ENCODE results near the gene ZBTB18. TPM values are rescaled to one million over a fixed set of nuclear protein-coding genes. Genes with fewer than 3 reads are reported as not detected.
A peak's percentile ranks its signal among the peaks of the same experiment; 100 is the strongest.

ZBTB18 gene
- total and polyA plus RNA-seq, 2 of the 4 experiments (the other 2 are of a cell fraction) = 10.0 to 16.0 TPM

DNA sequence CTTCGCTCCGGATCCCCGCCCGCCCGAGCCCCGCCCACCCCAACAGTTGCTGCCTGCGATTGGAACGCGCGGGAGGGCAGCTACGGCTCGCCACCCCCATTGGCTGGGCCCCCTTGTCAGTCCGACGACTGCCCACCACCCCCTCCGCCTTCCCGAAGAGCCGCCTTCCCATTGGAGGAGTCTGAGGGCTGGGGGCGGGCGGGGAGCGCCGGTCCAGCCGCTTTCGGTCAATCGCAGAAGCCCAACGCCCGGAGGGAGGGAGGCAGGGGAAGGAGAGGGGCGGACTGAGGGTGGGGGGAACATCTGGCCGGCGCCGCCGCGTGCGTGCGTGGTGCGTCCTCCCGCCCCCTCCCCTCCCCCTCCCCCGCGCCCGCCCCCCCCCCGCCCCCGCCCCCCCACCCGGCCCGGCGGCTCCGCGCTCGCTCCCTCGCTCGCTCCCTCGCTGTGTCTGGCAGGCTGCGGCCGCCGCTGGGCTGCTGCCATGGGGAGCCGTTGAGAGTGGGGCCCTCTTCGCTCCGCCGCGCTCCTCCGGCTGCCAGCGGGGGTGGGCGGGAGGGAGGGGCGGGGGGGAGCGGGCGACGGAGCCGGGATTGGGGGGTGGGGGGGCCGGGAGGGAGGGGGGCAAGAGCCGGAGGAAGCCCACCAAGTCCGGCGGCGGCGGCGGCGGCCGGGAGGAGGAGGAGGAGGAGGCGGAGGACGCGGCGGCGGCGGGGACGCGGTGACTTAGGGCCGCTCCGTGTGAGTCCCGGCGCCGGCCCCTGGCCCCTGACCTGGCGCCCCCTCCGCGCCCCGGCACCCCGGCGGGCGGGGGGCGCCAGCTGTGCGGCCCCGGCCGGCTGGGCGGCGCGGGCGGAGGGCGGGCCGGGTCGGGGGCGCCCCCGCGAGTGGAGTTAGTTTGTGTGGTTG is 2.6 kb upstream of the ZBTB18 start (continued):
- TF ChIP-seq MAZ (IDR thresholded peaks at IDR 0.05; ENCODE audit: borderline replicate concordance, low read depth, low read length) (peak; percentile 96; the same call in 1 of the 2 replicates), SMC3 (IDR thresholded peaks at IDR 0.05; ENCODE audit: low read depth, low read length) (no peak), NFE2L2 (IDR thresholded peaks at IDR 0.05; ENCODE audit: low read depth, low read length) (no peak)

Data from IMR-90 (cell line).